ENCODE data around the gene PCDHB11.
"Not testable (repeated sequence)": the region's sequence is repeated elsewhere in the genome, so short reads cannot be mapped to it uniquely, and the experiment has no call there.

The PCDHB11 gene

DNA sequence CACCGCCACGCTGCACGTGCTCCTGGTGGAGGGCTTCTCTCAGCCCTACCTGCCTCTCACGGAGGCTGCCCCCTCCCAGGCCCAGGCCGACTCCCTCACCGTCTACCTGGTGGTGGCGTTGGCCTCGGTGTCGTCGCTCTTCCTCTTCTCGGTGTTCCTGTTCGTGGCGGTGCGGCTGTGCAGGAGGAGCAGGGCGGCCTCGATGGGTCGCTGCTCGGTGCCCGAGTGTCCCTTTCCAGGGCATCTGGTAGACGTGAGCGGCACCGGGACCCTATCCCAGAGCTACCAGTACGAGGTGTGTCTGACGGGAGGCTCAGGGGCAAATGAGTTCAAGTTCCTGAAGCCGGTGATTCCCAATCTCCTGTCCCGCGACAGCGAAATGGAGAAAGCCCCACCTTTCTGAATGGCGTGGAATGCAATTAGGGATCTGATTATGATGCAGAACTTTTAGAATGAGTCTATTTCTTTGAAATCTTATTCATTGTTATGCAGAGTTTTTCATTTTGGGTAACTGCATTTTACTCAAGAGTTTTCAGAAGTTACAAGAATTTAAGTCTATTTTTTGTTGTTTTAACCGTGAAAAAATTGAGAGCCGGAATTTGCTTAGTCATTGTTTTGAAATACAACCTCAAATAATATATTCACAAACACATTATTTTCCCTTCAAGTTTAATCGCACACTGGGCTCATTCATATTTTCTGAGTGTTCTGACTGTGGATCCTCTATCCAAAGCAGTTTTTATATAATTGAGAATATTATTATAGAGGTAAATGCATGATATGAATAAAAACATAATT is 37.3 kb downstream of the PCDHB11 start:
- DNase-seq (ENCODE audit: low read depth in 2 of 2): no peak

GRCh38 chr5:141241496-141241895 is 42.1 kb downstream of the PCDHB11 start:
- no peak for DNase-seq (ENCODE audit: low read depth in 2 of 2)

GRCh38 chr5:141245250-141245717 is 45.9 kb downstream of the PCDHB11 start, which contains the start of gene PCDHB15:
TSS of gene PCDHB15 (plus strand) at chr5:141245395. CDS start at chr5:141245579, 184 bp downstream.
- no peak for DNase-seq (ENCODE audit: low read depth in 2 of 2)

GRCh38 chr5:141246971-141247370 is 47.5 kb downstream of the PCDHB11 start:
- DNase-seq (ENCODE audit: low read depth in 2 of 2): not testable (repeated sequence)

DNA sequence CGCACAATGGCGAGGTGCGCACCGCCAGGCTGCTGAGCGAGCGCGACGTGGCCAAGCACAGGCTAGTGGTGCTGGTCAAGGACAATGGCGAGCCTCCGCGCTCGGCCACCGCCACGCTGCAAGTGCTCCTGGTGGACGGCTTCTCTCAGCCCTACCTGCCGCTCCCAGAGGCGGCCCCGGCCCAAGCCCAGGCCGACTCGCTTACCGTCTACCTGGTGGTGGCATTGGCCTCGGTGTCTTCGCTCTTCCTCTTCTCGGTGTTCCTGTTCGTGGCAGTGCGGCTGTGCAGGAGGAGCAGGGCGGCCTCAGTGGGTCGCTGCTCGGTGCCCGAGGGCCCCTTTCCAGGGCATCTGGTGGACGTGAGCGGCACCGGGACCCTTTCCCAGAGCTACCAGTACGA is 48.0 kb downstream of the PCDHB11 start:
- DNase-seq (ENCODE audit: low read depth in 2 of 2): not testable (repeated sequence)

DNA sequence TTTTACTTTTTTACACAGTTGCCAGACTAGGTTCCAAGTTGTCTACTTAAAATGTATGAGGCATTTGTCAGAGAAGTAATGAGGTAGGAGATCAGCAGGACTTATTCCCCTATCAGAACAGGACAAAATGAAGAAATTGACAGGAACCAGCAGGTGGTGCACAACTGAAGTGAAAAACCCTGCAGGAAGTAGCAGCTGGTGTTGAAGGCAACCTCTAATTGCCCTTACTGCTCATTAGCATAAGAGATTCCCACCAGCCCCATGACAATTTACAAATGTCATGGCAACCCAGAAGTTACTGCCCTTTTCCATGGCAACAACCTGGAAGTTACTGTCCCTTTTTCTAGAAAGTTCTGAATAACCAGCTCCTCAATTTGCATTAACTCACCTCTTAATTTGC is 51.1 kb downstream of the PCDHB11 start:
- no peak for DNase-seq (ENCODE audit: low read depth in 2 of 2)
